Gastrocnemius medialis (tissue), 4 donors: ENCODE results near the gene GARIN3. TPM values are rescaled to one million over a fixed set of nuclear protein-coding genes. Genes with fewer than 3 reads are reported as not detected.

ENCODE experiments used
- ATAC-seq, 2 donors: fragments of 150-250 bp; one replicate each; pipeline ENCODE4 v1.9.1; 2016
- DNase-seq, 2 donors: peaks; one replicate each; pipeline ENCODE4 v3.0.0-alpha.2; 2019
- H3K27ac ChIP-seq, 4 donors: fragments of 200-600 bp; sonication (generic); 1 replicate in 1 of 4; 2 replicates in 3 of 4; pipeline ENCODE4 v1.5.1; 2016 to 2018; ENCODE audit warnings: mild to moderate bottlenecking in 2 of 4, moderate library complexity in 1 of 4
- H3K27me3 ChIP-seq, 3 donors: fragments of 200-600 bp; sonication (generic) in 2 of 3; 1 replicate in 1 of 3; 2 replicates in 2 of 3; pipeline versions ENCODE4 v1.5.1 to v1.6.0; 2016 to 2019; ENCODE audit warnings: mild to moderate bottlenecking in 1 of 3, moderate library complexity in 1 of 3
- H3K36me3 ChIP-seq, 2 donors: fragments of 200-600 bp; sonication (generic) in 1 of 2; one replicate each; pipeline ENCODE4 v1.5.1; 2017 to 2018
- H3K4me1 ChIP-seq, 2 donors: fragments of 200-600 bp; sonication (generic) in 1 of 2; one replicate each; pipeline ENCODE4 v1.5.1; 2016 to 2017; ENCODE audit warnings: mild to moderate bottlenecking in 2 of 2
- H3K4me3 ChIP-seq, 4 donors: fragments of 200-600 bp; sonication (generic) in 3 of 4; 1 replicate in 1 of 4; 2 replicates in 3 of 4; pipeline ENCODE4 v1.5.1; 2016 to 2019; ENCODE audit warnings: mild to moderate bottlenecking in 2 of 4
- H3K9me3 ChIP-seq, 3 donors: fragments of 200-600 bp; sonication (generic) in 2 of 3; 1 replicate in 1 of 3; 2 replicates in 2 of 3; pipeline ENCODE4 v1.5.1; 2016 to 2019
- POLR2A ChIP-seq, 2 donors: fragments of 450-650 bp; IDR thresholded peaks; one replicate each; pipeline ENCODE4 v1.6.1; 2017; ENCODE audit warnings: antibody characterized with exemption in 2 of 2, mild to moderate bottlenecking in 2 of 2, moderate library complexity in 2 of 2
- in situ Hi-C, 4 donors: fragments of 200-750 bp; cut with MboI; loops; one replicate each; pipeline versions ENCODE4 v1.15.0 to v1.8.0; 2017; ENCODE audit warnings: low sequenced_read_pairs in 4 of 4
- intact Hi-C: fragments of 100-400 bp; cut with DNase I; formaldehyde crosslinking; loops from one replicate; pipeline ENCODE4 v1.15.1; 2023; ENCODE audit warnings: low total_unique reads
- total RNA-seq, 4 donors: library from RNA; depleted of rRNA; stranded (reverse); fragments of >200 nt; gene quantifications; one replicate each; pipeline versions ENCODE4 v1.1.0 to v1.2.3, GENCODE V29; 2016
- TF ChIP-seq, protein P1 (sequence below), 5 experiments: fragments of 450-650 bp in 3 of 5; fragments of 200-600 bp in 2 of 5; sonication (generic) in 2 of 5; IDR thresholded peaks in 4 of 5; conservative IDR thresholded peaks in 1 of 5; 1 replicate in 4 of 5; 2 replicates in 1 of 5; pipeline ENCODE4 v1.5.1; 2016 to 2019; ENCODE audit warnings: antibody characterized with exemption in 5 of 5, mild to moderate bottlenecking in 3 of 5, moderate library complexity in 3 of 5

GARIN3 gene
- total RNA-seq, 4 donors from 2014 or later = not detected

DNA sequence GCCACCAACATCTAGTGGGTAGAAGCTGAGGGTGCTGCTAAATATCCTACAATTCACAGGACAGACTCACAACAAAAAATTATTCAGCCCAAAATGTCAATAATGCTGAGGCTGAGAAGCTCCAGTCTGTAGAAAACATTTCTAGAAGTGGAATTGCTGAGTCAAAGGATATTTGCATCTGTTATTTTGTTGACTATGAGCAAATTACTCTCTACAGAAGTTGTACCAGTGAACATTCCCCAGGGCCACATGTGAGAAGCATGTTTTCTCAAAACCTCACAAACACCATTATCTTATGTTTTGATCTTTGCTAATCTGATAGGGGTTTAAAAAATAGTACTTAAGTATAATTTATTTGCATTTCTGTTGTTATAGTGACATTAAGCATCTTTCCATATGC is 30.0 kb upstream of the GARIN3 start:
- intact Hi-C loops = no loop called here
- Histone ChIP-seq H3K27ac (no peak overlapping the region), H3K27me3 (no peaks in the 10 kb centered on the region), H3K36me3 (no peaks in the 10 kb centered on the region), H3K9me3 (no peaks in the 10 kb centered on the region), H3K4me3 (no peak overlapping the region), H3K4me1 (peaks cover 0 to 6% of the 10 kb centered on the region in 2 donors)
- TF ChIP-seq, protein P1, sequence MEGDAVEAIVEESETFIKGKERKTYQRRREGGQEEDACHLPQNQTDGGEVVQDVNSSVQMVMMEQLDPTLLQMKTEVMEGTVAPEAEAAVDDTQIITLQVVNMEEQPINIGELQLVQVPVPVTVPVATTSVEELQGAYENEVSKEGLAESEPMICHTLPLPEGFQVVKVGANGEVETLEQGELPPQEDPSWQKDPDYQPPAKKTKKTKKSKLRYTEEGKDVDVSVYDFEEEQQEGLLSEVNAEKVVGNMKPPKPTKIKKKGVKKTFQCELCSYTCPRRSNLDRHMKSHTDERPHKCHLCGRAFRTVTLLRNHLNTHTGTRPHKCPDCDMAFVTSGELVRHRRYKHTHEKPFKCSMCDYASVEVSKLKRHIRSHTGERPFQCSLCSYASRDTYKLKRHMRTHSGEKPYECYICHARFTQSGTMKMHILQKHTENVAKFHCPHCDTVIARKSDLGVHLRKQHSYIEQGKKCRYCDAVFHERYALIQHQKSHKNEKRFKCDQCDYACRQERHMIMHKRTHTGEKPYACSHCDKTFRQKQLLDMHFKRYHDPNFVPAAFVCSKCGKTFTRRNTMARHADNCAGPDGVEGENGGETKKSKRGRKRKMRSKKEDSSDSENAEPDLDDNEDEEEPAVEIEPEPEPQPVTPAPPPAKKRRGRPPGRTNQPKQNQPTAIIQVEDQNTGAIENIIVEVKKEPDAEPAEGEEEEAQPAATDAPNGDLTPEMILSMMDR (IDR thresholded peaks at IDR 0.05 in 4 of 5, conservative IDR thresholded peaks at IDR 0.05 in 1 of 5) = no peak
- no peak for TF ChIP-seq POLR2A (IDR thresholded peaks at IDR 0.05)
- in situ Hi-C loops = no loop called here
- ATAC-seq (no peak), DNase-seq (no peak)

DNA sequence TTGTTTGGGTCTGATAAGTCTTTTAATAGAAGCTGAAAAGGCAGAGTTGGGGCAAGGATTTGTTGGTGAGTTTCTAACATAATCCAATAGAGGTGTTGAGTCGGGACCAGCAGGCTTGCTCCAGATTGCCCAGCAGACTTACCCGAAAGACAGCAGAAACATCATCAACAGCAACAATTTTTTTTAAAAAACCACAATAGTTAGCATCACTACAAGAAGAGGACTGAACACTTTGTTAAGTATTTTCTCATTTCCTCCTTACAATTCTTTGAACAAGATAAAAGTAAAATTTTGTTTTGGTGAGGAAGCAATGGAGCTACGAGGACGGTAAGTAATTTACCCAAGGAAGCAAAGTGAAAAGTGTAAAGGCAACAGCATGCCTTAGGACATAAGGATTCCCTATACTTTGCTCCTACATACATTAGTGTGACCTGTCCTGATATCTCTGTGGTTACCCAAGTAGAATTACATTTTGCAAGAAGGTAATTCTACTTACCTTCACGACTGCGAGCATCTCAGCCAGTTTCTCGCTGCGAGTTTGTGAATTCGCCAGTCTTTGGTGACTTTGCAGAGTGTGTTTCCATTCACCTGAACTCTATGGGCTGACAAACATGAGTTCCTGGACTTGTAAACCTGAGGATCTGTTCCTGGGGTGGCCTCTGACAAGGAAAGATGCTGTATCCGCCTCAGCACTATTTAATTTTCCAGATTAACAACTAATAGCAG is 27.8 kb upstream of the GARIN3 start:
- ATAC-seq = no peak
- H3K27ac ChIP-seq = no peak overlapping the region

DNA sequence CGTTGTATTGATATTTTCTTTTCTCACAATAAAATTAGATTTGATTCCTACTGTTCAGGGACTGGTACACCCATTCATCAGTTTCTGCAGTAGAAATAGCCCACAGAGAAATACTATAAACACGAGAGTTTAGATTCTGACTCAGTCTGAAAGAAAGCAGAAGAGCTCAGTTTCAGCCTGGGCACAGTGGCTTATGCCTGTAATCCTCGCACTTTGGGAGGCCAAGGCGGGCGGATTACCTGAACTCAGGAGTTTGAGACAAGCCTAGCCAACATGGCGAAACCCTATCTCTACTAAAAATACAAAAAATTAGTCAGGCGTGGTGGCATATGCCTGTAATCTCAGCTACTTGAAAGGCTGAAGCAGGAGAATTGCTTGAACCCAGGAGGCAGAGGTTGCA is 23.2 kb upstream of the GARIN3 start:
- in situ Hi-C loops = no loop called here
- Histone ChIP-seq H3K4me1 (no peaks in the 10 kb centered on the region), H3K27me3 (peaks cover 0 to 2% (median 0%) of the 10 kb centered on the region in 3 donors), H3K36me3 (no peaks in the 10 kb centered on the region), H3K9me3 (no peaks in the 10 kb centered on the region), H3K27ac (no peak overlapping the region), H3K4me3 (no peak overlapping the region)
- ATAC-seq (no peak), DNase-seq (no peak)
- TF ChIP-seq POLR2A (IDR thresholded peaks at IDR 0.05) = no peak
- TF ChIP-seq, protein P1 (IDR thresholded peaks at IDR 0.05 in 4 of 5, conservative IDR thresholded peaks at IDR 0.05 in 1 of 5) = no peak
- intact Hi-C loops = no loop called here

More for the DNA sequence above, 27.8 kb upstream of the GARIN3 start:
- Histone ChIP-seq H3K27me3 (no peaks in the 10 kb centered on the region), H3K4me1 (peaks cover 0 to 6% of the 10 kb centered on the region in 2 donors), H3K36me3 (no peaks in the 10 kb centered on the region), H3K9me3 (no peaks in the 10 kb centered on the region), H3K4me3 (no peak overlapping the region)
- no peak for DNase-seq
- in situ Hi-C loops = no loop called here
- intact Hi-C loops = loop anchor here (1.0 kb wide), 1 partner anchor 24 kb away; no protein-coding TSS in a partner anchor
- no peak for TF ChIP-seq POLR2A (IDR thresholded peaks at IDR 0.05)
- TF ChIP-seq, protein P1 (IDR thresholded peaks at IDR 0.05 in 4 of 5, conservative IDR thresholded peaks at IDR 0.05 in 1 of 5) = no peak

DNA sequence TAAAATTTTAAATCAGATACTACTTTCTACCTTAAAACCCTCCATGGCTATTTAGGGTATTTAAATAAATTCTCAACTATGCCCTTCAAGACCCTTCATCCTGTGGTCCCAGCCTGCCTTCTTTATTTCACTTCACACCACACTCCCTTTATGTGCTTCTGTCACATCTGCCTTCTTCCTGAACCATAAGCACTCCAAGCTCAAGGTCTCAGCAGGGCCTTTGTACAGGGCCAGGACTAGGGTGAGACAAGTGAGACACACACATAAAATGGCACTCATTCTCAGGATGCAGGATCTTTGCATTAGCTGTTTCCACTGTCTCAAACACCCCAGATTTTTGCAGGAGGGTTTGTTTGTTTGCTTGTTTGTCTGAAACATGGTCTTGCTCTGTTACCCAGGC is 22.2 kb upstream of the GARIN3 start:
- H3K27ac ChIP-seq = no peak overlapping the region
- intact Hi-C loops (no loop called here), in situ Hi-C loops (no loop called here)
- ATAC-seq (no peak), DNase-seq (no peak)
- peaks cover 0 to 2% (median 0%) of the 10 kb centered on the region in 3 donors for H3K27me3 ChIP-seq
- no peak for TF ChIP-seq POLR2A (IDR thresholded peaks at IDR 0.05)
- TF ChIP-seq, protein P1 (IDR thresholded peaks at IDR 0.05 in 4 of 5, conservative IDR thresholded peaks at IDR 0.05 in 1 of 5) = no peak
- H3K36me3 ChIP-seq = no peaks in the 10 kb centered on the region
- H3K4me1 ChIP-seq = no peaks in the 10 kb centered on the region
- no peak overlapping the region for H3K4me3 ChIP-seq
- no peaks in the 10 kb centered on the region for H3K9me3 ChIP-seq
